ENCODE results near the gene PIGB.

The PIGB gene

DNA sequence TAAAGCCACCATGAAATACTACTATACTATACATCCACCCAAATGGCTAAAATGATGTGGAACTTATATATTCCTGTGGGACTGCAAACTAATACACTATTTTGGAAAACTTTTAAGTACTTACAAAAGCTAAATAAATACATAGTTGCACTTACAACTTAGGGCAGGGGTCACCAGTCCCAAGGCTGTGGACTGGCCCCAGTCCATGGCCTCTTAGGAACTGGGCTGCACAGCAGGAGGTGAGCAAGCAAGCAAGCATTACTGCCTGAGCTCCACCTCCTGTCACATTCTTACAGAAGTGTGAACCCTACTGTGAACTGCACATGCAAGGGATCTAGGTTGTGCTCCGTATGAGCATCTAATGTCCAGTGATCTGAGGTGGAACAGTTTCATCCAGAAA is 18.1 kb downstream of the PIGB start:
- Histone ChIP-seq H3K9ac (ENCODE audit: insufficient read length, low read depth) (no peak overlapping the region), H3K27me3 (ENCODE audit: insufficient read depth, insufficient read length) (no peaks in the 10 kb centered on the region), H3K4me3 (ENCODE audit: insufficient read length, low read depth) (no peak overlapping the region), H3K4me1 (ENCODE audit: insufficient read depth, insufficient read length) (no peaks in the 10 kb centered on the region), H3K9me3 (ENCODE audit: insufficient read depth, low read length) (no peaks in the 10 kb centered on the region), H3K36me3 (ENCODE audit: insufficient read depth, insufficient read length, low read length) (peaks cover 7% of the 10 kb centered on the region)
- DNase-seq (ENCODE audit: low read depth, low spot score): no peak
- TF ChIP-seq YY1 (IDR thresholded peaks at IDR 0.05; ENCODE audit: insufficient read depth, insufficient read length): no peak
- TF ChIP-seq SUZ12 (IDR thresholded peaks at IDR 0.05; ENCODE audit: extremely low read depth, insufficient read depth, insufficient read length): no peak
- no peak for TF ChIP-seq ZNF274 (IDR thresholded peaks at IDR 0.05; ENCODE audit: low read depth, low read length)

DNA sequence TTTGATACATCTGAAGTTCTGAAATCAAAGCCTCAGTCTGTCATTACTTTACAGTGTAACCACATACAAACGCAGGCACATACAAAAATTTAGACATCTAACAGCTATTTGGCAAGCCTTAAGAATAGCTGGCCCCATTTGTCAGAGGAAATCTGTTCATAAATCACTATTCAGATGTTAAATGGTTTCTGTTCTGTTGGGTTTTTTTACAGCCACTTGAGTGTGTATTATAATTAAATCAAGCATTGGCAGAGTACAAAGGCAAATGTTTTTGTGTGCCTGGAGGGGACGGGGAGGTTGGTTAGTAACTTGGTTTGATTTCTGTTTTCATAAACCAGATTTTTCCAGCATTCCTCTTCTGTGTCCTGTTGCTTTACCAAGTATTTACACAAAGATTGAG is 24.1 kb downstream of the PIGB start:
- Histone ChIP-seq H3K27me3 (ENCODE audit: insufficient read depth, insufficient read length) (no peaks in the 10 kb centered on the region), H3K9me3 (ENCODE audit: insufficient read depth, low read length) (no peaks in the 10 kb centered on the region), H3K4me1 (ENCODE audit: insufficient read depth, insufficient read length) (no peaks in the 10 kb centered on the region), H3K9ac (ENCODE audit: insufficient read length, low read depth) (no peak overlapping the region), H3K4me3 (ENCODE audit: insufficient read length, low read depth) (no peak overlapping the region), H3K36me3 (ENCODE audit: insufficient read depth, insufficient read length, low read length) (peaks cover 4% of the 10 kb centered on the region)
- no peak for DNase-seq (ENCODE audit: low read depth, low spot score)
- TF ChIP-seq SUZ12 (IDR thresholded peaks at IDR 0.05; ENCODE audit: extremely low read depth, insufficient read depth, insufficient read length) (no peak), ZNF274 (IDR thresholded peaks at IDR 0.05; ENCODE audit: low read depth, low read length) (no peak), YY1 (IDR thresholded peaks at IDR 0.05; ENCODE audit: insufficient read depth, insufficient read length) (no peak)

DNA sequence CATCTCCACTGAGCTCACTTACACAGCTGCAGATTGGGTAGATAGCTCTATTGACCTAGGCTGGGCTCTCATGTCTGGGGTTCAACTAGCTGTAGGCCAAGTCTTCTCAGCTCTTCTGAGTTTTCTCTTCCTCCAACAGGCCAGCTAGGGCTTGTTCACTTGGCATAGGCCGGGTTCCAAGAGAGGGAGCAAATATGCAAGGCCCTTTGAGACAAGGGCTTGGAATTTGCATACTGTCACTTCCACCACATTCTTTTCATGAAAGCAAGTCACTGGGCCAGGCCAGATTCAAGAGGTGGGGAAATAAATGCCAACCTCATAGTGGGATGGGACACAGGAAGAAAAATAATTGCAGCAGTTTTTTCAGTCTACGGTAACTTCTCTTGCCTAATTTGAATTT is 25.2 kb downstream of the PIGB start:
- TF ChIP-seq ZNF274 (IDR thresholded peaks at IDR 0.05; ENCODE audit: low read depth, low read length): no peak
- no peak for TF ChIP-seq YY1 (IDR thresholded peaks at IDR 0.05; ENCODE audit: insufficient read depth, insufficient read length)
- TF ChIP-seq SUZ12 (IDR thresholded peaks at IDR 0.05; ENCODE audit: extremely low read depth, insufficient read depth, insufficient read length): no peak
- Histone ChIP-seq H3K36me3 (ENCODE audit: insufficient read depth, insufficient read length, low read length) (peaks cover 4% of the 10 kb centered on the region), H3K27me3 (ENCODE audit: insufficient read depth, insufficient read length) (no peaks in the 10 kb centered on the region), H3K4me3 (ENCODE audit: insufficient read length, low read depth) (no peak overlapping the region), H3K9me3 (ENCODE audit: insufficient read depth, low read length) (no peaks in the 10 kb centered on the region), H3K9ac (ENCODE audit: insufficient read length, low read depth) (no peak overlapping the region), H3K4me1 (ENCODE audit: insufficient read depth, insufficient read length) (no peaks in the 10 kb centered on the region)
- DNase-seq (ENCODE audit: low read depth, low spot score): peak; percentile 22

DNA sequence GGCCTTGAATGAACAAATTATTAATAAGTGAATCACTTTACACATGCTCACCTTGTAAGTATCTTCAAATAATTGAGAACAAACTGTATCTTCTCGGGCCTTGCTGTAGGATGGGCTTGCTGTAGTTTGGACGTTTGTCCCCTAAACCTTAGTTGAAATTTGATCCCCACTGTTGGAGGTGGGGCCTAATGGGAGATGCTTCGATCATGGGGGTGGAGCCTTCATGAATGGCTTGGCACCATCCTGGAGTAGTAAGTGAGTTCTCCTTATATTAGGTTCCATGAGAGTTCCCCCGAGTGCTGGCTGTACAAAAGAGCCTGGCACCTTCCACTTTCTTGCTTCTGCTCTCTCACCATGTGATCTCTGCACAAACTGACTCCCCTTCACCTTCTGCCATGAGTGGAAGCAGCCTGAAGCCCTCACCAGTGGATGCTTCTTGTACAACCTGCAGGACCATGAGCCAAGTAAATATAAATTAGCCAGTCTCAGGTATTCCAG is 29.3 kb downstream of the PIGB start:
- H3K4me1 ChIP-seq (ENCODE audit: insufficient read depth, insufficient read length): no peaks in the 10 kb centered on the region
- TF ChIP-seq YY1 (IDR thresholded peaks at IDR 0.05; ENCODE audit: insufficient read depth, insufficient read length) (no peak), SUZ12 (IDR thresholded peaks at IDR 0.05; ENCODE audit: extremely low read depth, insufficient read depth, insufficient read length) (no peak), ZNF274 (IDR thresholded peaks at IDR 0.05; ENCODE audit: low read depth, low read length) (no peak)
- no peaks in the 10 kb centered on the region for H3K27me3 ChIP-seq (ENCODE audit: insufficient read depth, insufficient read length)
- no peaks in the 10 kb centered on the region for H3K36me3 ChIP-seq (ENCODE audit: insufficient read depth, insufficient read length, low read length)
- H3K9ac ChIP-seq (ENCODE audit: insufficient read length, low read depth): no peak overlapping the region
- H3K9me3 ChIP-seq (ENCODE audit: insufficient read depth, low read length): no peaks in the 10 kb centered on the region
- H3K4me3 ChIP-seq (ENCODE audit: insufficient read length, low read depth): no peak overlapping the region
- DNase-seq (ENCODE audit: low read depth, low spot score): no peak

DNA sequence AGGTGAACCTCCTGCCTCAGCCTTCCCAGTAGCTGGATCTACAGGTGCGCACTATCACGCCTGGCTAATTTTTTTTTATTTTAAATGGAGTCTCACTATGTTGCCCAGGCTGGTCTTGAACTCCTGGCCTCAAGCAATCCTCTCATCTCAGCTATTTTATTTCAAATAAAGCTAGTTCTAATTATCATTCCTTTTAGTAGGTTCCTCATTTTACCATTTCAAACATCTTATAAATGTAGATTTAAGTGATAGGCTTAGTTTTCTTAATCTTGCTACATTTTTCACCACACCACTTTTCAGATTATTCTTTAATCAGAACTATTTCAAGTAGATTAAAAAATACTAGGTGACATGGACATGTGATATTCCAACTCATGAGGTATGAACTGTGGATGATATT is 30.3 kb downstream of the PIGB start:
- TF ChIP-seq SUZ12 (IDR thresholded peaks at IDR 0.05; ENCODE audit: extremely low read depth, insufficient read depth, insufficient read length): no peak
- TF ChIP-seq ZNF274 (IDR thresholded peaks at IDR 0.05; ENCODE audit: low read depth, low read length): no peak
- no peak for TF ChIP-seq YY1 (IDR thresholded peaks at IDR 0.05; ENCODE audit: insufficient read depth, insufficient read length)
- Histone ChIP-seq H3K9ac (ENCODE audit: insufficient read length, low read depth) (no peak overlapping the region), H3K9me3 (ENCODE audit: insufficient read depth, low read length) (no peaks in the 10 kb centered on the region), H3K36me3 (ENCODE audit: insufficient read depth, insufficient read length, low read length) (no peaks in the 10 kb centered on the region), H3K27me3 (ENCODE audit: insufficient read depth, insufficient read length) (no peaks in the 10 kb centered on the region), H3K4me3 (ENCODE audit: insufficient read length, low read depth) (no peak overlapping the region), H3K4me1 (ENCODE audit: insufficient read depth, insufficient read length) (no peaks in the 10 kb centered on the region)
- DNase-seq (ENCODE audit: low read depth, low spot score): no peak

DNA sequence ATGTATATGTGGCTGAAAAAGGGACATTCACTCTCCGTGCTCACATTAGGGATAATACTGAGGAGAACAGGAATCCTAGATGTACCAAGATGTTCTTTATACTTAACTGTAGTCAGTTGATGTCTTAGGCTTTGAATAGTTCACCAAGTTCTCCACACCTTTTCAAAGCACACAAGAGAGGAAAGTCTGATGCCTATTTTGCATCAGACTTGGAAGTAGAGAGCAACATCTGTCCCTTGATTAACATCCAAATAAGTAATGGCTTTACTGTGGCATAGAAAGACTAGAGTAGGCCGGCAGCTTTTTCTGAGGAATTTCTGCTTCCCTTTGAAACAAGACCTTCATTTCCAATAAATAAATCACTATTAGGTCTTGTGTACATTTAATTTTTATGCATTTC is 34.0 kb downstream of the PIGB start:
- no peaks in the 10 kb centered on the region for H3K4me1 ChIP-seq (ENCODE audit: insufficient read depth, insufficient read length)
- H3K9ac ChIP-seq (ENCODE audit: insufficient read length, low read depth): no peak overlapping the region
- H3K9me3 ChIP-seq (ENCODE audit: insufficient read depth, low read length): no peaks in the 10 kb centered on the region
- DNase-seq (ENCODE audit: low read depth, low spot score): no peak
- H3K27me3 ChIP-seq (ENCODE audit: insufficient read depth, insufficient read length): no peaks in the 10 kb centered on the region
- H3K36me3 ChIP-seq (ENCODE audit: insufficient read depth, insufficient read length, low read length): peaks cover 4% of the 10 kb centered on the region
- H3K4me3 ChIP-seq (ENCODE audit: insufficient read length, low read depth): no peak overlapping the region
- TF ChIP-seq SUZ12 (IDR thresholded peaks at IDR 0.05; ENCODE audit: extremely low read depth, insufficient read depth, insufficient read length): no peak
- TF ChIP-seq YY1 (IDR thresholded peaks at IDR 0.05; ENCODE audit: insufficient read depth, insufficient read length): no peak
- no peak for TF ChIP-seq ZNF274 (IDR thresholded peaks at IDR 0.05; ENCODE audit: low read depth, low read length)

DNA sequence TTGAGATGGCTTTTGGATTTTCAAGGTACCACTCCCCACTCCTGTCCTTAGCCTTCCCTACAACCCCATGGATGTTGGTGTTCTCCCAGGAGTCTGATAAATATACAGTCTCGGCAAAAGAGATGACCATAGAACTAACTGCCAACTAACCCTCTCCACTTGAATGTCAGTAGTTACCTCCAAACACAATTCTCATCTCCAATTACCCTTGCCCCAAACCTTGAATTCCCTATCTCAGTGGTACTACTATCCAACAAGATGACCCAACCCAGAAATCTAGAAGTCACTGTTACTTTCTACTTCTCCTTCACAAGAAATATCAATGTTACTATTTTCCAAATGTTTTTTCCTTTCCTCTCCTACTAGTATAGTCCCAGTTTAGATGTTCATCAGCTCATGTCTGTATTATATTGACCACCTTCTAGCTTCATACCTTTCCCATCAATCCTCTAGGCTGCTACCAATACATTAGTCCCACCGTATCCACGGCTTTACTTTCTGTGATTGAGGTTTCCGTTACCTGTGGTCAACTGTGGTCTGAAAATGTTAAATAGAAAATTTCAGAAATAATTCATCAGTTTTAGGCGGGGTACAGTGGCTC is 38.1 kb downstream of the PIGB start:
- DNase-seq (ENCODE audit: low read depth, low spot score): no peak
- TF ChIP-seq YY1 (IDR thresholded peaks at IDR 0.05; ENCODE audit: insufficient read depth, insufficient read length) (no peak), ZNF274 (IDR thresholded peaks at IDR 0.05; ENCODE audit: low read depth, low read length) (no peak), SUZ12 (IDR thresholded peaks at IDR 0.05; ENCODE audit: extremely low read depth, insufficient read depth, insufficient read length) (no peak)
- no peak overlapping the region for H3K9ac ChIP-seq (ENCODE audit: insufficient read length, low read depth)

More for the DNA sequence above, 38.1 kb downstream of the PIGB start:
- Histone ChIP-seq H3K27me3 (ENCODE audit: insufficient read depth, insufficient read length) (no peaks in the 10 kb centered on the region), H3K4me1 (ENCODE audit: insufficient read depth, insufficient read length) (no peaks in the 10 kb centered on the region), H3K36me3 (ENCODE audit: insufficient read depth, insufficient read length, low read length) (peaks cover 4% of the 10 kb centered on the region), H3K4me3 (ENCODE audit: insufficient read length, low read depth) (no peak overlapping the region), H3K9me3 (ENCODE audit: insufficient read depth, low read length) (no peaks in the 10 kb centered on the region)

Data from NT2/D1 (cell line).